Mononuclear cell (primary cell): ENCODE data around the gene ALK. TPM values are rescaled to one million over a fixed set of nuclear protein-coding genes. Genes with fewer than 3 reads are reported as not detected.

Experiments used
- H3K27me3 ChIP-seq: 2 replicates; pipeline ENCODE4 v1.6.0; 2011; ENCODE audit warnings: low read length, control low read depth; ENCODE audit not compliant: insufficient read depth
- H3K4me1 ChIP-seq: 2 replicates; pipeline ENCODE4 v1.5.1; 2011; ENCODE audit warnings: mild to moderate bottlenecking, low read length, control low read depth; ENCODE audit not compliant: insufficient read depth
- H3K4me3 ChIP-seq: 2 replicates; pipeline ENCODE4 v1.5.1; 2011; ENCODE audit warnings: mild to moderate bottlenecking, low read length, moderate library complexity
- H3K9me3 ChIP-seq: 2 replicates; pipeline ENCODE4 v1.5.1; 2011; ENCODE audit warnings: low read depth, mild to moderate bottlenecking, control low read depth, low read length
- total RNA-seq: library from RNA; depleted of rRNA; stranded (reverse); fragments of >200 nt; gene quantifications from one replicate; pipeline ENCODE4 v1.2.3, GENCODE V29; 2012

The ALK gene
- total RNA-seq, 1 donor: not detected

GRCh38 chr2:29691391-29691950 lies 229.9 kb downstream of the ALK start:
- Histone ChIP-seq H3K9me3 (no peaks in the 10 kb centered on the region), H3K4me1 (no peaks in the 10 kb centered on the region), H3K4me3 (no peak overlapping the region), H3K27me3 (no peaks in the 10 kb centered on the region)

- Histone ChIP-seq H3K4me1 (no peaks in the 10 kb centered on the region), H3K9me3 (no peaks in the 10 kb centered on the region), H3K4me3 (no peak overlapping the region), H3K27me3 (no peaks in the 10 kb centered on the region)
Observed at GRCh38 chr2:29689666-29690065, 231.7 kb downstream of the ALK start.

DNA sequence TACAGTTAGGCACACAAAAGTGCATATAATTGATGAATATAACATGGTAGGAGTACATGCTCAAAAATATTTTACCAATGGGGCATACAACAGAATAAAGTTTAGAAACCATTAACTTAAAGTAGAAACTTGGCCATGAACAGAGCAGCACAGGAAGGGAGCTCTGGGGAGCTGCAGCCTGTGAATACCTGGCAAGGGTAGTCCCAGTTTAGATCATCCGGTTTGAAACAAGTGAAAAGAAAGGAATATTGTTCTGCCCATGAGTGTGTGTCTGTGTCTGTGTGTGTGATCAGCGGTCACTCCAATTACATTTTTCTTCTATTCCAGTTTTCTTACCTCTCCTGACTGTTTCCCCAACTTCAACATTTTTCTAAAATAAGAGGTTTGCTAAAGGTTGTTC lies 233.0 kb downstream of the ALK start:
- H3K4me1 ChIP-seq: no peaks in the 10 kb centered on the region
- no peaks in the 10 kb centered on the region for H3K9me3 ChIP-seq
- H3K4me3 ChIP-seq: no peak overlapping the region
- H3K27me3 ChIP-seq: no peaks in the 10 kb centered on the region

DNA sequence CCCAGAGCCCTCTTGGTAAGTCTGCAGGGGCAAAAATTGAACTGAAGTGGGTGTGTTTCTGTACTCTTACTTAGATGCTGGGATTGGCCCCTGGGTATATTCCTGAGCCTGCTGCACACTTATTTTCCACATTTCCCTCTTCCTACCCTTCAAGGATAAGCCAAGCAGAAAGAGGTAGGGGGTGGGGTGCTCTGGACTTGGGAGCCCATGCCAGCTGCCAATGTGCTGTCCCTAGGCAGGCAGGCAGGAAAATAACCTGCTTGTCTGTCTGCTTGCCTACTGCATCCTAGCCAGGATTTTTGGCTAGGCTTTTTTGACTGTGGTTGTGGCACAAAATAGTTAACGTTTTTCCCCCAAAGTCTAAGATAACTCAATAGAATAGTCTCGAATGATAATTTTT lies 234.3 kb downstream of the ALK start:
- Histone ChIP-seq H3K27me3 (peaks cover 3% of the 10 kb centered on the region), H3K4me1 (no peaks in the 10 kb centered on the region), H3K4me3 (no peak overlapping the region), H3K9me3 (no peaks in the 10 kb centered on the region)

DNA sequence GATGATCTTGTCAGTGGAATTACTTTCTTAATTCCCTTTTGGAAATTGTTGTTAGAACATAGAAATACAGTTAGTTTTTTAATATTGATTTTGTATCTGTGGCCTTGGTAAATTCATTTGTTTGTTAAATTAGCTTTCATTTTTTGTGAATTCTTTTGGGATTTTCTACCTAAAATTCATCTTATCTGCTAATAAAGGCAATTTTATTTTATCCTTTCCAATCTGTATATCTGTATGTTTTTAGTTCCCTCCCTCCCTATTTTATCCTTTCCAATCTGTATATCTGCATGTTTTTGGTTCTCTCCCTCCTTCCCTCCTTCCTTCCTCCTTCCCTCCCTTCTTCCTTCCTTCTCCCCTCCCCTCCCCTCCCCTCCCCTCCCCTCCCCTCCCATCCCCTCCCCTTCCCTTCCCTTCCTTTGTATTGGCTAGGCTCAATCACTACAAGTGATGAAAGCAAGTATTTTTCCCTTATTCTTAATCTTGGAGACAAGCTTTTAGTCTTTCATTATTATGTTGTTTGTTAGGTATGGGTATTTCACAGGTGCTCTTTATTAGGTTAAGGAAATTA lies 244.4 kb downstream of the ALK start:
- no peak overlapping the region for H3K4me3 ChIP-seq
- H3K27me3 ChIP-seq: peaks cover 7% of the 10 kb centered on the region
- no peaks in the 10 kb centered on the region for H3K4me1 ChIP-seq
- no peaks in the 10 kb centered on the region for H3K9me3 ChIP-seq

GRCh38 chr2:29664578-29664977 lies 256.8 kb downstream of the ALK start:
- H3K4me1 ChIP-seq: no peaks in the 10 kb centered on the region
- H3K27me3 ChIP-seq: no peaks in the 10 kb centered on the region
- no peak overlapping the region for H3K4me3 ChIP-seq
- peaks cover 7% of the 10 kb centered on the region for H3K9me3 ChIP-seq

DNA sequence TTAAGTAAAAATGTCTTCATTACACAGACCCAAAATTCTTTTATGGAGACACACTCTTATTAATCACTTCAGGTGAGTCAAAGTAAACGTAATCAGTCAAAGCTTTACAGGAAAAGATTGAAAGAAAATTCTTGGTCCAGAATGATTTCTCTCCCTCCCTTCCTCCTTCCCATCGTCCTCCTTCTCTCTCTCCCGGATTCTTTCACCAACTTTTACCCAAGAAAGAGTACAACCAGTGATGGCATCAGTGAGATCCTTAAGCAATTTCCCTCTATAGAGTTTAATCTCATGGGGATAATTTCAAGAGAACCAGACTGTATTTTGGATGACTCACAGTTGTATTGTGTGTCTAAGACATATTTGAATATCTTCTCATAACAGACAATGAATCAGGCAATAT lies 258.1 kb downstream of the ALK start:
- no peaks in the 10 kb centered on the region for H3K27me3 ChIP-seq
- no peaks in the 10 kb centered on the region for H3K4me1 ChIP-seq
- H3K4me3 ChIP-seq: no peak overlapping the region
- H3K9me3 ChIP-seq: peaks cover 7% of the 10 kb centered on the region

DNA sequence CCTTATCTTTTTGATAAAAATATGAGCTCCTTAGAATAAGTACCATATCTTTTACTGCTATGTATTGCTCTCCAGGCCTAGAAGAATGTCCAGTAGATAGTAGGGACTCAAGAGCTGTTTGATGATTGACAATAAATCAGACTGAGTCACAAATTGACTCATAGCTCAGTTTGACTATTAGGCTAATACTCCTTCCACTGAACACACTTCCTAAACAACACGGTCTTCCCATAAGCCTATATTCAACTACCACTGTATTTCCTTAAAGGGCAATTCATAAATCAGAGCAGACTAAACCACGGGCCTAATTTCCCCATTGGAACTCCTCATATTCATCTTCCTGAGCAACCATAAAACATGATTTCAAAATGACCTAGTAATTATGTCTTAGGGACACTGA lies 258.5 kb downstream of the ALK start:
- H3K4me3 ChIP-seq: no peak overlapping the region
- no peaks in the 10 kb centered on the region for H3K4me1 ChIP-seq
- no peaks in the 10 kb centered on the region for H3K27me3 ChIP-seq
- H3K9me3 ChIP-seq: peaks cover 3% of the 10 kb centered on the region

- H3K27me3 ChIP-seq: no peaks in the 10 kb centered on the region
- H3K4me3 ChIP-seq: no peak overlapping the region
- H3K4me1 ChIP-seq: no peaks in the 10 kb centered on the region
- H3K9me3 ChIP-seq: no peaks in the 10 kb centered on the region
Observed at GRCh38 chr2:29660201-29660600, 261.2 kb downstream of the ALK start.

DNA sequence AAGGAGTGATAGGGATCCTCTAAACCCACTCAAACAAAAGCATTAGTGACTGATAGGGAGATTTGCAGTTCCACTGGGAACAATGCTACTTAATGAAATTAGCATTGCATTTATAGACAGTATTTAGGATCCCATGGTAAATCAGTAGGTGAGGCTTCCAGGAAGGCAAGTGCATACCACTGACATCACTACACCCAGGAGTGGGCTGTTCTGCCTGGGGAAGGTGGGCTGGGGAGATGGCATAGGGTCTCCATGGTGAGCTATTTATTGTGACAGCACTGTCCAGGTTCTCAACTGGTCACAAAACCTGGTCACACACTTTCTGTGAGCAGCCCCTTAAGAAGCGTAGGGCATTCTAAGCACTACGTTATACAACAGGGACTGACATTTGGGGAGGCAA lies 262.2 kb downstream of the ALK start:
- no peaks in the 10 kb centered on the region for H3K9me3 ChIP-seq
- no peaks in the 10 kb centered on the region for H3K27me3 ChIP-seq
- H3K4me3 ChIP-seq: no peak overlapping the region
- H3K4me1 ChIP-seq: no peaks in the 10 kb centered on the region

GRCh38 chr2:29657674-29658073 lies 263.7 kb downstream of the ALK start:
- Histone ChIP-seq H3K4me3 (no peak overlapping the region), H3K27me3 (no peaks in the 10 kb centered on the region), H3K9me3 (no peaks in the 10 kb centered on the region), H3K4me1 (no peaks in the 10 kb centered on the region)

- H3K9me3 ChIP-seq: no peaks in the 10 kb centered on the region
- no peak overlapping the region for H3K4me3 ChIP-seq
- no peaks in the 10 kb centered on the region for H3K27me3 ChIP-seq
- no peaks in the 10 kb centered on the region for H3K4me1 ChIP-seq
Observed at GRCh38 chr2:29655391-29656086, 265.8 kb downstream of the ALK start.

DNA sequence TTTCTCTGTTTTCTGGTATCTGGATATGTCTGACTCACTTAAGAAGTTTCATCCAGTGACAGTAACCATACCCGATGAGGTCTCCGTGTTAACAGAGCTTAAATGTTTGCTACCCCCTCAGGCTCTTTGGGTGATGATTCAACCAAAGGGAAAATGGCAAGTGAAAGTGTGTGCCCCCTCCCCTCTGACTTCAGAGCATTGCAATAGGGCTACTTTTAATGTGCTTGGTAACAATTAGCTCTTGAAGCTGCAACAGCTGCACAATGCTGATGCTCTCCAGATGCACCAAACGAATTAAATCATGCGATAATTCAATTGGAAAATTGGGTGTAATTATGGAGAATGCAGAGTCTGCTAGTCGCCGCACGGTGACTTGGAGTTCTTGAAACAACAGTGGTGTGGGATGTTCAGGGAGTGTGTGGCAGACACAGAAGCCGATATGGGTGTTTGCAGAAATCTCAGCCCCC lies 270.7 kb downstream of the ALK start:
- Histone ChIP-seq H3K27me3 (no peaks in the 10 kb centered on the region), H3K9me3 (no peaks in the 10 kb centered on the region), H3K4me1 (no peaks in the 10 kb centered on the region), H3K4me3 (no peak overlapping the region)

- no peaks in the 10 kb centered on the region for H3K4me1 ChIP-seq
- H3K27me3 ChIP-seq: no peaks in the 10 kb centered on the region
- no peak overlapping the region for H3K4me3 ChIP-seq
- H3K9me3 ChIP-seq: no peaks in the 10 kb centered on the region
Observed at GRCh38 chr2:29644949-29645348, 276.4 kb downstream of the ALK start.

DNA sequence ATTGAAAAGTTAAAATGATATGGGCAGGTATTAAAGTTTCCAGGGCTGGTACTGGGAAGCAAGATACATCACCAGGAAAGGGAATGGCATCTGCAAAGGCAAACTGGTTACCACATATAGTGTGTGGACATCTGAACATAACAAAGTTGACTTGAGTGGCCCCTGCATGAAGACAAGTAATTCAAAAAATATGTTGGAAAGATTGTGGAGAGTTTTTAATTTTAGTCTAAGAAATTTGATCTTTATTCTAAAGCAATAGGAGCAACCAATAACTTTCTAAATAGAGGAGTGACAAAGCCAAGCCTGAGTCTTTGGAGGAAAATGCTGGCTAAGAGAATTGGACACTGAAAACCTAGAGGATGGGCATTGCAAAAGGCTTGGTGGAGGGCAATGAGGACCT lies 278.2 kb downstream of the ALK start:
- H3K9me3 ChIP-seq: no peaks in the 10 kb centered on the region
- no peak overlapping the region for H3K4me3 ChIP-seq
- H3K4me1 ChIP-seq: no peaks in the 10 kb centered on the region
- H3K27me3 ChIP-seq: no peaks in the 10 kb centered on the region

- Histone ChIP-seq H3K9me3 (no peaks in the 10 kb centered on the region), H3K27me3 (no peaks in the 10 kb centered on the region), H3K4me3 (no peak overlapping the region), H3K4me1 (no peaks in the 10 kb centered on the region)
Observed at GRCh38 chr2:29640360-29640759, 281.0 kb downstream of the ALK start.
